IMR-90 (cell line): ENCODE data around the gene PPFIA1.

Experiments
- BHLHE40 ChIP-seq: fragments of 150-350 bp; IDR thresholded peaks from 2 replicates; pipeline ENCODE4 v1.6.1; 2016; ENCODE audit warnings: mild to moderate bottlenecking, low read depth, low read length
- CEBPB ChIP-seq: IDR thresholded peaks from 2 replicates; pipeline ENCODE4 v1.6.1; 2012; ENCODE audit warnings: low read depth, low read length, improper control_type of control experiment
- CTCF ChIP-seq: conservative IDR thresholded peaks from 2 replicates; pipeline ENCODE4 v1.5.1; 2012; ENCODE audit warnings: mild to moderate bottlenecking, low read depth, low read length, improper control_type of control experiment
- ELK1 ChIP-seq: fragments of 150-350 bp; IDR thresholded peaks from 2 replicates; pipeline ENCODE4 v1.6.1; 2016; ENCODE audit warnings: low read depth, mild to moderate bottlenecking, low read length, moderate library complexity, borderline replicate concordance
- MAFK ChIP-seq: IDR thresholded peaks from 2 replicates; pipeline ENCODE4 v1.6.1; 2012; ENCODE audit warnings: low read depth, low read length, improper control_type of control experiment
- MAZ ChIP-seq: IDR thresholded peaks from 2 replicates; pipeline ENCODE4 v1.6.1; 2012; ENCODE audit warnings: low read depth, mild to moderate bottlenecking, low read length, improper control_type of control experiment, moderate library complexity, borderline replicate concordance
- MXI1 ChIP-seq: IDR thresholded peaks from 2 replicates; pipeline ENCODE4 v1.6.1; 2012; ENCODE audit warnings: low read depth, mild to moderate bottlenecking, low read length, moderate library complexity, borderline replicate concordance
- POLR2A ChIP-seq: IDR thresholded peaks from 2 replicates; pipeline ENCODE4 v1.6.1; 2012; ENCODE audit warnings: mild to moderate bottlenecking, low read depth, low read length
- RAD21 ChIP-seq: IDR thresholded peaks from 2 replicates; pipeline ENCODE4 v1.6.1; 2012; ENCODE audit warnings: low read length, improper control_type of control experiment
- RCOR1 ChIP-seq: IDR thresholded peaks from 2 replicates; pipeline ENCODE4 v1.6.1; 2012; ENCODE audit warnings: mild to moderate bottlenecking, low read length, improper control_type of control experiment; ENCODE audit not compliant: insufficient replicate concordance
- RFX5 ChIP-seq: IDR thresholded peaks from 2 replicates; pipeline ENCODE4 v1.8.0; 2012; ENCODE audit warnings: low read depth, mild to moderate bottlenecking, low read length, moderate library complexity
- SMC3 ChIP-seq: fragments of 150-350 bp; IDR thresholded peaks from 2 replicates; pipeline ENCODE4 v1.6.1; 2016; ENCODE audit warnings: low read depth, mild to moderate bottlenecking, antibody characterized with exemption, low read length, moderate library complexity
- USF2 ChIP-seq: fragments of 150-350 bp; IDR thresholded peaks from 2 replicates; pipeline ENCODE4 v1.6.1; 2017; ENCODE audit warnings: mild to moderate bottlenecking, antibody characterized with exemption, low read length, low read depth

- TF ChIP-seq CTCF: no peak
- TF ChIP-seq MXI1: no peak
- TF ChIP-seq RFX5: no peak
- TF ChIP-seq POLR2A: no peak
- TF ChIP-seq RCOR1: no peak
- no peak for TF ChIP-seq MAFK
- TF ChIP-seq SMC3: no peak
- no peak for TF ChIP-seq CEBPB
- no peak for TF ChIP-seq RAD21
- no peak for TF ChIP-seq BHLHE40
- no peak for TF ChIP-seq ELK1
- no peak for TF ChIP-seq USF2
- no peak for TF ChIP-seq MAZ
Measured at GRCh38 chr11:70368961-70369360, 98.5 kb downstream of the PPFIA1 start.
